ENCODE measurements around the gene FHOD1. TPM values are rescaled to one million over a fixed set of nuclear protein-coding genes. Genes with fewer than 3 reads are reported as not detected.
A peak's percentile ranks its signal among the peaks of the same experiment; 100 is the strongest.

FHOD1 gene
- total and polyA plus RNA-seq, 10 donors, result 45.6 to 304 (median 147) TPM

- 82 to 89% (median 87%) methylated on average over 9 of the region's 9 CpGs for WGBS, 5 donors
- H3K36me3 ChIP-seq, result peaks cover 5 to 60% (median 55%) of the 10 kb centered on the region in 6 donors
- H3K4me3 ChIP-seq, result no peak overlapping the region
- no peak overlapping the region for H3K27ac ChIP-seq
- DNase-seq, result no peak
- H3K27me3 ChIP-seq (replicated peaks in 1 of 7), result no peaks in the 10 kb centered on the region
- intact Hi-C loops (cut with DNase I; ENCODE audit: low total_unique reads), result no loop called here
- H3K4me1 ChIP-seq, result peaks cover 12 to 54% (median 31%) of the 10 kb centered on the region in 6 donors
- no peaks in the 10 kb centered on the region for H3K9me3 ChIP-seq
- no peak for TF ChIP-seq CTCF (IDR thresholded peaks at IDR 0.05 in 8 of 11, conservative IDR thresholded peaks at IDR 0.05 in 3 of 11)
- no peak for TF ChIP-seq POLR2A (IDR thresholded peaks at IDR 0.05)
- TF ChIP-seq POLR2AphosphoS5 (IDR thresholded peaks at IDR 0.05), result peak in 1 of 3 donors; percentile 20
Measured at GRCh38 chr16:67228905-67229304, 18.4 kb downstream of the FHOD1 start.

- Histone ChIP-seq H3K36me3 (peaks cover 5 to 56% (median 48%) of the 10 kb centered on the region in 6 donors), H3K9me3 (no peaks in the 10 kb centered on the region), H3K4me3 (peak overlapping the region; percentile 82 to 99 (median 98)), H3K27ac (peak overlapping the region in 3 of 8 donors; percentile 85 to 93 (median 88)), H3K27me3 (replicated peaks in 1 of 7) (no peaks in the 10 kb centered on the region), H3K4me1 (peaks cover 12 to 57% (median 32%) of the 10 kb centered on the region in 6 donors)
- WGBS, 5 donors, result 83 to 86% (median 85%) methylated on average over 9 of the region's 9 CpGs
- intact Hi-C loops (cut with DNase I; ENCODE audit: low total_unique reads), result no loop called here
- TF ChIP-seq POLR2AphosphoS5 (IDR thresholded peaks at IDR 0.05), result peak; percentile 42 to 51 (median 51)
- TF ChIP-seq POLR2A (IDR thresholded peaks at IDR 0.05), result no peak
- no peak for DNase-seq
Measured at GRCh38 chr16:67228034-67228785, 19.1 kb downstream of the FHOD1 start.

- WGBS, 5 donors, result 14 to 18% (median 16%) methylated on average over 9 to 12 of the region's 12 CpGs
- TF ChIP-seq CTCF (IDR thresholded peaks at IDR 0.05 in 8 of 11, conservative IDR thresholded peaks at IDR 0.05 in 3 of 11) (no peak), POLR2AphosphoS5 (IDR thresholded peaks at IDR 0.05) (no peak), POLR2A (IDR thresholded peaks at IDR 0.05) (no peak)
- intact Hi-C loops (cut with DNase I; ENCODE audit: low total_unique reads), result no loop called here
- H3K36me3 ChIP-seq, result peaks cover 5 to 53% (median 42%) of the 10 kb centered on the region in 6 donors
- DNase-seq, result no peak
- H3K4me3 ChIP-seq, result peak overlapping the region; percentile 82 to 99 (median 98)
- peaks cover 12 to 57% (median 32%) of the 10 kb centered on the region in 6 donors for H3K4me1 ChIP-seq
- H3K27ac ChIP-seq, result peak overlapping the region; percentile 61 to 93 (median 86)
- H3K9me3 ChIP-seq, result no peaks in the 10 kb centered on the region
- no peaks in the 10 kb centered on the region for H3K27me3 ChIP-seq (replicated peaks in 1 of 7)
Measured at GRCh38 chr16:67227567-67227921, 19.7 kb downstream of the FHOD1 start.

- Histone ChIP-seq H3K4me3 (peak within 1 kb of the TSS; percentile 82 to 99 (median 98)), H3K36me3 (peaks cover 5 to 47% (median 40%) of the 10 kb centered on the region in 6 donors), H3K4me1 (peaks cover 12 to 57% (median 32%) of the 10 kb centered on the region in 6 donors), H3K27me3 (replicated peaks in 1 of 7) (no peaks in the 10 kb centered on the region), H3K27ac (peak within 1 kb of the TSS; percentile 61 to 93 (median 86)), H3K9me3 (no peaks in the 10 kb centered on the region)
- TF ChIP-seq POLR2A (IDR thresholded peaks at IDR 0.05) (peak; percentile 21 to 99 (median 30)), CTCF (IDR thresholded peaks at IDR 0.05 in 8 of 11, conservative IDR thresholded peaks at IDR 0.05 in 3 of 11) (peak in 10 of 11 experiments; percentile 20 to 76 (median 37)), POLR2AphosphoS5 (IDR thresholded peaks at IDR 0.05) (peak; percentile 97 to 98 (median 98))
- intact Hi-C loops (cut with DNase I; ENCODE audit: low total_unique reads), result no loop called here
- peak; percentile 99 for DNase-seq
- 0 to 1% (median 1%) methylated on average over 39 to 46 of the region's 46 CpGs for WGBS, 5 donors
Measured at GRCh38 chr16:67226804-67227566, 20.3 kb downstream of the FHOD1 start, which contains the start of gene TMEM208. Gene TMEM208, plus strand, starts transcription at chr16:67227130. Its CDS starts 89 bp downstream, at chr16:67227219.

Measured in spleen (tissue), 11 donors.